ENCODE data around the gene ABTB2.

- no peak for TF ChIP-seq CTCF (conservative IDR thresholded peaks at IDR 0.05)
- no peak for TF ChIP-seq ZFX (IDR thresholded peaks at IDR 0.05)
Observed at GRCh38 chr11:34317036-34317360, 40.8 kb downstream of the ABTB2 start.
